Smooth muscle cell of the brain vasculature (primary cell): ENCODE measurements around the gene PDGFRB.

Experiments
- DNase-seq: peaks from one replicate; pipeline ENCODE4 v3.0.0-alpha.2; 2012; ENCODE audit warnings: low read depth, low spot score

Gene PDGFRB

DNA sequence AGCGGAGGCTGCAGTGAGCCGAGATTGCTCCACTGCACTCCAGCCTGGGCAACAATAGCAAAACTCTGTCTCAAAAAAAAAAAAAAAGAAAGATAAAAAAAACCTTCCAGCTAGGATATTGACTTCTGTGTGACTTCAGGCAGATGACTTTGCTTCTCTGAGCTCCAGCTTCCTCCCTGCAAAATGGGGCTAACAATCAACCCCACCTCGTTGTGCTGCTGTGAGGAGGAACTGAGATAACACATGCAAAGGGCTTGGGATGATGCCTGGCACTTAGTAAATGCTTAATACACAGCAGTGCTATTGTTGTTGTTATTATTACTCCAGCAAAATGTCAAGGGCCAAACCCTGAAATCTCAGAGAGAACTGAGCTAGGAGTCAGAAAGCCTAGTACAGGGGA lies 7.4 kb upstream of the PDGFRB start:
- DNase-seq = no peak

DNA sequence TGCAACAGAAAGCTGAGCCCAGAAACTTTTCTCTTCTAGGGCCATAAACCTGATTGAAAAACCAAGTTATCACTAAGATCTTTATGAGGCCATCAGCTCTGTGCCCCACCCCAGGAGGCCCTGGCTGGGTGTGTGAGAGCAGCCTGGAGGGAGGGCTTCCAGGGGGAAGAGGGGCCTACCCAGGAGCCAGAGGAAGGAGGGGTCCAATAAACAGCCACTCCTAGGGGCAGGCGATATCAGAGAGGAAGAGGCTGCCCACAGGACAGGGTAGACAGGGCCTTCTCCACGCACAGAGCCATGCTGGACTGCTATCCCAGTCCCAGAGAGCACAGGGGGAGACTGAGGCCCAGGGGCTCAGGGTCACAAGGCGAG lies 6.5 kb upstream of the PDGFRB start:
- DNase-seq = no peak

- no peak for DNase-seq
Measured at GRCh38 chr5:150161242-150162141, 5.8 kb upstream of the PDGFRB start.

- DNase-seq = no peak
Measured at GRCh38 chr5:150160448-150161081, 4.9 kb upstream of the PDGFRB start.

- no peak for DNase-seq
Measured at GRCh38 chr5:150159741-150160179, 4.1 kb upstream of the PDGFRB start.

DNA sequence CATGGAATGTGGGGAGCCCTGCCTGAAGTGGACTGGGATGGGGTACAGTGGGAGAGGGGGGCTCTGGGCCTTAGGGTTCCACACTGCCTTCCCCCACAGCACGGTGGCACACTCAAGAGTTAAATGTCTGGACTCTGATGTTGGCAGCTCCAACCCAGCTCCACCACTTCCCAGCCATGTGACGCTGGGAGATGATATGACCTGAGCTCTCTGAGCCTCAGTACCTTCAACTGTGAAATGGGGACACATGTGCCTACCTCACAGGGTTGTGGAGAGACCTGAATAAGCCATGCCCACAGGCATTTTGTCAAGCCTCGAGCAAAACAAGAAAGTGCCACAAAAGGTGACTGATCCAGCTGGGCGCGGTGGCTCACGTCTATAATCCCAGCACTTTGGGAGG lies 3.4 kb upstream of the PDGFRB start:
- no peak for DNase-seq

DNA sequence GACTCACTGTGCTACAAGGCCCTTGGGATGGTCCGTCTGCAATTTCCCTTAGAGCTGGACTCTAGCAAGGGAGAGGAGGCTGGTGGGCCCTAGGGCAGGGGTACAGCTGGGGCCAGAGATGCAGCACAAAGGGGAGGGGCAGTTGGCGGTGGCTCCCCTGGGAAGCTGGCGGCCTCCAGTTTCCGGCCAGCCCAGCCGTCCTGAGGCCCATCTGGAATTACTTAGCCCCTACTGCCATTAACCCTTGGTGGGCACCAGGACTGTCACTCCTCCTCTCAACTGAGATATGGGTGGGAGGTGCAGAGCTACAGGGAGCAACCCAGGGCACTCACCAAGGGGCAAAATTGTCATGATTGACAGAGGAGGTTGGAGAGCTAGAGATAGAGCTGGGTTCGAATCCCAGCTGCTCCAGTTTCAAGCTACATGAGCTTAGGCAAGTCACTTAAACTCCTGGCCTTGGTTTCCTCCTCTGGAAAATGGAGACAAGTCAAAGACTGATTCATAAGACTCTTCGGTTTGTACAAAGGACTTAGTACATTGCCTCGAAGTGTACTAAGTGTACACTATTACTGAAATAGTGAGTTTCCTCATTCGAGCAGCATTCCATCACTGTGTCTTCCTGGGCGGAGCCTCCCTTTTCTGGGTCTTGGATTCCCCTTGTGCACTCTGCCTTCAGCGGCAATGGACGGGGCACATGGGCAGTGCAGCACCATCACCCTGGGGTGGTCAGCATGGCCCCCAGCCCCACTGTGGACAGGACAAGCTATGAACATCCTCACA lies 2.7 kb upstream of the PDGFRB start:
- DNase-seq = no peak

- DNase-seq = no peak
Measured at GRCh38 chr5:150157168-150157567, 1.5 kb upstream of the PDGFRB start.

GRCh38 chr5:150156540-150156939 lies 895 bp upstream of the PDGFRB start:
- DNase-seq = no peak

DNA sequence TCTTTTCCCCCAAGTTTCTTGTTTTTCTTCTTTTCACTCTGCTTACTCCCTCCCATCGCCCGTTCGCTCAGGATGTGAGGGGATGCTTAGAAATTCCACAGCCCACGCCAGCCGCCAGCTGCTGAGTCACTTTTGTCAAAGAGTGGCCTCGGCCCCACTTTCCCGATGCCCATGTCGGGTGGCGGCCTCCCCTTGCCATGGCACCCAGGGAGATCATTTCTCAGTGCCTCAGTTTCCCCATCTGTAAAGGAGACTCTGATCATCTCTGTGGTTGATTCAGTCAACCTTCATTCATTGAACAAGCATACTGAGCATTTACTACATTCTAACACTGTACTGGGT lies 353 bp upstream of the PDGFRB start:
- no peak for DNase-seq

DNA sequence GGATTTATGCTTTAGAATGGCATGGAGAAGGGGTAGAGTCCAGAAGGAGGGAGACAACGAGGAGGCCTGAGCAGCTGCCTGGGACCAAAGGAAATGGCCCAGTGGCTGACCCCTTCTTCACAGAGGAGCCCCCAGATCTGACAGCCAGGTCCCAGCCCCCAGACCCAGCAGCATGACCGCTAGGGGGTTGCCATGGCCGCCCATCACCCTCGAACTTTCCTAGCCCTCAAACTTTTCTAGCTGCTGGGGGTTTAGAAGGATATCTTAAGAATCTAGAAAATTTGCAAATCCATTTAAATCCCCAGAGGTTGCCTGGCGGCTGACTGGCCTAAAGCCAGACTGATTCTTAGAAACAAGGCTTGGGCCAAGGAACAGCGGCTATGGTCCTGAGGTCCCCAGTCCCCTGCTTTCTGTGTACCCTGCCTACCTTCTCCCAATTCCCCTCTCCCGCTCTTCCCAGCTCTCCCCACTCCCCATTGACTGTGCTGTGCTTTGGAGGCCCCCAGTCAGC lies 972 bp downstream of the PDGFRB start:
- DNase-seq = no peak

- DNase-seq = no peak
Measured at GRCh38 chr5:150153957-150154617, 1.6 kb downstream of the PDGFRB start.

DNA sequence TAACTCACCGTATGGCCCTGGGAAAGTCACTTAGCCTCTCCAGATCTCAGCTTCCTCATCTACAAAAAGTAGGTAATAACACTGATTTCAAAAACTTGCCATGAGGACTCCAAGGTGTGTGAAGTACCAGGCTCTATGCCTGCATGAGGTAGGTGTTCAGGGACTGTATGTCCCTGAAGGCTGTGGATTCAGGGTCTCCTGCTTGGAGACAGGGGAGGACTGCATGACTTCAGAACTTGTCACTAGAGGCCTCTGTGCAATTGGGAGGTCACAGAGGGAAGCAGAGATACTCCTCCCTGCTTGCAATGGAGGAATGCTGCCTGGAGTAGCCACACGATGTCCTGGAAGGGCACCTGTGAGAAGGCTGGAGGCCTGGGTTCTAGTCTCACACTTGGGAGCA lies 2.2 kb downstream of the PDGFRB start:
- DNase-seq = no peak

- DNase-seq = no peak
Measured at GRCh38 chr5:150152636-150153462, 2.8 kb downstream of the PDGFRB start.

DNA sequence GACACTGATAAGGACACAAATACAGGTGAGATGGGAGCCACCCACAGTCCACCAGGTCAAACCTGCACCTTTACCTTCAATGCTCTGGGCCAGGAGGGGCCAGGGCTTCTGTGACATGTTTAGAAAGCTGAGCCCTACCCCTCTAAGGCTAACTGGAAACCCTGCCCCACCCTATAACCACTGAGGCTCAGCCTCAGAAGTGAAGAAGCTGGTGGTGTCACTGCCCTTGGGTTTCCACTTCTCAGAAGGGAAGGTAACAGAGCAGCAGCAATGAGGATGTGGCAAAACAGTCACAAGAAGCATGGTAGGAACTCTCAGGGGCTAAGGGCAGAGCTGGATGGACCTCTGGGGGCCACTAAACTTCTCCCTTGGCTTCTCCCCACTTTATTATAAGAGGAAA lies 6.0 kb downstream of the PDGFRB start:
- no peak for DNase-seq

GRCh38 chr5:150148117-150148927 lies 7.3 kb downstream of the PDGFRB start:
- DNase-seq = no peak

DNA sequence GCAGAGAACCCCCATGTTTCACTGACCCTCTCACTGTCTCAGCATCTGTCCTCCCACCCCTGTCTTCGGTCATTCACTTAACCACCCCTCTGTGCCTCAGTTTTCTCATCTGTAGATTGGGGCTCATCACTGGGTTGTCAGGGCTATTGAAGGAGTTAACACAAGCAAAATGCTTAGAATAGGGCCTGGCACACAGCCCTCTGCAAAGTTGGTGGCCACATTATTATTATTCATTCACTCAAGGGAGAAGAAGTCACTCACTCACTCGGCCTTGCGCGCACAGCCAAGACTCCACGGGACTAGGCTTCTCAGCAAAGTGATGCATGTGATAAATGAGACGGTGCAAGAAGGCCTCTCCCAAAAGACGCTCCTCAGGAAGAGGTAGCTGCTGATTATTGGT lies 8.0 kb downstream of the PDGFRB start:
- DNase-seq = no peak

- DNase-seq = no peak
Measured at GRCh38 chr5:150146862-150147601, 8.6 kb downstream of the PDGFRB start.

- DNase-seq = no peak
Measured at GRCh38 chr5:150146235-150146634, 9.4 kb downstream of the PDGFRB start.
